Heart right ventricle (tissue), 16 donors: ENCODE measurements around the gene FAM199X. TPM values are rescaled to one million over a fixed set of nuclear protein-coding genes. Genes with fewer than 3 reads are reported as not detected.

Source experiments
- ATAC-seq, 8 donors: fragments of 200-7000 bp; cut with Tn5 transposase; one replicate each; pipeline ENCODE4 v1.9.1; 2020; ENCODE audit warnings: mild to moderate bottlenecking in 8 of 8, moderate library complexity in 8 of 8, moderate number of reproducible peaks in 1 of 8
- DNase-seq, 2 donors: peaks; one replicate each; pipeline ENCODE4 v3.0.0-alpha.2; 2020
- H3K27ac ChIP-seq, 10 donors: fragments of 200-600 bp; sonication (generic) in 2 of 10; one replicate each; pipeline versions ENCODE4 v1.5.0 to v1.8.0; 2020 to 2022; ENCODE audit warnings: mild to moderate bottlenecking in 3 of 10
- H3K27me3 ChIP-seq, 7 donors: fragments of 200-600 bp; one replicate each; pipeline ENCODE4 v1.8.0; 2021 to 2022; ENCODE audit warnings: mild to moderate bottlenecking in 2 of 7
- H3K36me3 ChIP-seq, 9 donors: fragments of 200-600 bp; sonication (generic) in 1 of 9; one replicate each; pipeline versions ENCODE4 v1.5.0 to v1.8.0; 2020 to 2022; ENCODE audit warnings: mild to moderate bottlenecking in 2 of 9
- H3K4me1 ChIP-seq, 9 donors: fragments of 200-600 bp; sonication (generic) in 1 of 9; one replicate each; pipeline versions ENCODE4 v1.5.0 to v1.8.0; 2020 to 2022; ENCODE audit warnings: mild to moderate bottlenecking in 4 of 9
- H3K4me3 ChIP-seq, 10 donors: fragments of 200-600 bp; sonication (generic) in 2 of 10; one replicate each; pipeline versions ENCODE4 v1.5.0 to v1.8.0; 2020 to 2022; ENCODE audit warnings: mild to moderate bottlenecking in 7 of 10, moderate library complexity in 2 of 10
- H3K9me3 ChIP-seq, 11 donors: fragments of 200-600 bp in 10 of 11; sonication (generic) in 2 of 11; one replicate each; pipeline versions ENCODE4 v1.5.0 to v1.8.0; 2013 to 2022; ENCODE audit warnings: mild to moderate bottlenecking in 2 of 11, control low read depth in 1 of 11, moderate library complexity in 1 of 11
- WGBS, 2 donors: extraction: QIAGEN DNeasy Blood & Tissue Kit; methylation state at CpG; one replicate each; pipeline ENCODE4 v1.1.7; 2013; ENCODE audit warnings: inconsistent platforms in 1 of 2; 5-methylcytosine and 5-hydroxymethylcytosine counted together
- intact Hi-C, 10 donors: fragments of 100-400 bp; cut with DNase I; formaldehyde crosslinking; loops; one replicate each; pipeline versions ENCODE4 v1.11.1 to v1.14.2; 2022
- polyA plus RNA-seq, 2 donors: library from polyadenylated mRNA; stranded (reverse); fragments of 200-250 nt; gene quantifications; one replicate each; pipeline ENCODE4 v1.2.3, GENCODE V29; 2013
- total RNA-seq, 10 donors: library from RNA; stranded (reverse); fragmentation: NEBNext Ultra II Directional in 3 of 10; extraction: Animal tissue kit (Norgen Biotek cat#: 25700) in 3 of 10; gene quantifications; one replicate each; pipeline versions ENCODE4 v1.2.1 to v1.2.4, GENCODE V29; 2021 to 2023
- TF ChIP-seq, protein P1 (sequence below), 9 donors: fragments of 200-600 bp; sonication (generic) in 2 of 9; IDR thresholded peaks; one replicate each; pipeline versions ENCODE4 v1.5.0 to v1.8.0; 2021 to 2022; ENCODE audit warnings: antibody characterized with exemption in 9 of 9, mild to moderate bottlenecking in 5 of 9, moderate library complexity in 1 of 9
- donor health status: Arrhythmogenic right ventricular cardiomyopathy.
- donor health status: ischemic (EF 13 %, LVEDD 7.1; RV severe dilation, severe dysfunction).
- donor health status: healthy with polysubstance abuse.
- donor health status: DM: no; HTN: yes; CAD: no.
- donor health status: DM: no; HTN: no; CAD: no.
- donor health status: ischemic (EF 25% LVEDD 6.9; RV normal size, moderate dysfunction).
- donor health status: ischemic (EF 25% LVEDD 5.7; RV mildly dilated, moderate dysfunction).
- donor health status: healthy.
- donor health status: DM: yes; HTN: yes; CAD: no.
- donor health status: Ischemic cardiomyopathy.
- donor health status: ischemic (EF 35%, LVEDD 5.7; RV mildly dilated, moderate dysfunction).
- donor health status: nonischemic (EF 11% LVEDD 7.7; RV severe dilation, severe dysfunction).
- donor health status: DM: yes; HTN: yes; CAD: no.
- donor health status: PGD.
- donor health status: ischemic (EF 29% LVEDD 5.4; RV normal size, mild dysfunction).
- donor health status: nonischemic (EF 23%, LVEDD 6.1; RV moderate dilation, normal function).

The FAM199X gene
- total and polyA plus RNA-seq, 12 donors = 4.2 to 12.8 (median 10.9) TPM

DNA sequence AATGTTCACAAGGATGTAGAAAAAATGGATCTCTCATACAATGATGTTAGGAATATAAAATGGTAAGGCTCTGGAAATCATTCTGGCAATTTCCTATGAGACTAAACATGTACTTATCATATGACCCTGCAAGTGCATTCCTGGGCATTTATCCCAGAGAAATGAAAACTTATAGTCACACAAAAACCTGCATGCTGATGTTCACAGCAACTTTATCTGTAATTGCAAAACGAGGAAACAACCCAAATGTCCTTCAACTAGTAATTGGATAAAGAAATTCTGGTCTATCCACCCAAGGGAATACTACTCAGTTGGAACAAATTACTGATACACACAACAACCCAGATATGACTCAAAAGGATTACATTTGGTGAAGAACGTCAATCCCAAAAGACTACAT, 39.4 kb upstream of the FAM199X start:
- no peak for DNase-seq
- H3K27me3 ChIP-seq = peaks cover 0 to 18% (median 0%) of the 10 kb centered on the region in 7 donors

DNA sequence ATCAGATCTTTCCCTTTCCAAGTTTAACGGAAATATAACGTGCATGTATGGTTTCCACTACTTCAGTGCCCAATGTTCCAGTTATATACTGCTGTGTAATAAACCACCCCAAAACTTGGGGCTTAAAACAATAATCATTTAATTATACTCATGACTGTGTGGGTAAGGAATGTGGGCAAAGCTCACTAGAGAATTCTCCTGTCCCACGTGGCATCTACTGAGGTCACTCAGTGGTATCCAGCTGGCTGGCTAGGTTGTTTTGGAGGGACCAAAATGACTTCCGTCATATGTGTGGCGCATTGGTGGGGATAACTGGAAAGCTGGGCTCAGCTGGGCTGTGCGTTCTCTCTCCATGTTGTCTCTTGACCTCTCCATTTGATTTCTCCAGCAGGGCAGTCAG, 35.4 kb upstream of the FAM199X start:
- Histone ChIP-seq H3K4me1 (peaks cover 0 to 5% (median 0%) of the 10 kb centered on the region in 9 donors), H3K4me3 (no peak overlapping the region), H3K36me3 (peaks cover 0 to 22% (median 0%) of the 10 kb centered on the region in 9 donors), H3K27me3 (peaks cover 0 to 35% (median 0%) of the 10 kb centered on the region in 7 donors), H3K27ac (no peak overlapping the region), H3K9me3 (no peaks in the 10 kb centered on the region)
- no peak for ATAC-seq
- intact Hi-C loops = loop anchor here in 5 of 10 donors (10.0 kb wide), 1 partner anchor 286 kb away; no protein-coding TSS in a partner anchor
- TF ChIP-seq, protein P1, sequence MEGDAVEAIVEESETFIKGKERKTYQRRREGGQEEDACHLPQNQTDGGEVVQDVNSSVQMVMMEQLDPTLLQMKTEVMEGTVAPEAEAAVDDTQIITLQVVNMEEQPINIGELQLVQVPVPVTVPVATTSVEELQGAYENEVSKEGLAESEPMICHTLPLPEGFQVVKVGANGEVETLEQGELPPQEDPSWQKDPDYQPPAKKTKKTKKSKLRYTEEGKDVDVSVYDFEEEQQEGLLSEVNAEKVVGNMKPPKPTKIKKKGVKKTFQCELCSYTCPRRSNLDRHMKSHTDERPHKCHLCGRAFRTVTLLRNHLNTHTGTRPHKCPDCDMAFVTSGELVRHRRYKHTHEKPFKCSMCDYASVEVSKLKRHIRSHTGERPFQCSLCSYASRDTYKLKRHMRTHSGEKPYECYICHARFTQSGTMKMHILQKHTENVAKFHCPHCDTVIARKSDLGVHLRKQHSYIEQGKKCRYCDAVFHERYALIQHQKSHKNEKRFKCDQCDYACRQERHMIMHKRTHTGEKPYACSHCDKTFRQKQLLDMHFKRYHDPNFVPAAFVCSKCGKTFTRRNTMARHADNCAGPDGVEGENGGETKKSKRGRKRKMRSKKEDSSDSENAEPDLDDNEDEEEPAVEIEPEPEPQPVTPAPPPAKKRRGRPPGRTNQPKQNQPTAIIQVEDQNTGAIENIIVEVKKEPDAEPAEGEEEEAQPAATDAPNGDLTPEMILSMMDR (IDR thresholded peaks at IDR 0.05) = no peak
- 85 to 92% methylated on average over 6 of the region's 6 CpGs for WGBS, 2 donors
- DNase-seq = no peak

More for the DNA sequence above, 39.4 kb upstream of the FAM199X start:
- WGBS, 2 donors = 49 to 59% methylated on average over 2 of the region's 2 CpGs
- H3K4me1 ChIP-seq = peaks cover 0 to 3% (median 0%) of the 10 kb centered on the region in 9 donors
- H3K4me3 ChIP-seq = no peak overlapping the region
- no peaks in the 10 kb centered on the region for H3K9me3 ChIP-seq
- intact Hi-C loops = no loop called here
- peaks cover 0 to 26% (median 0%) of the 10 kb centered on the region in 9 donors for H3K36me3 ChIP-seq
- TF ChIP-seq, protein P1 (IDR thresholded peaks at IDR 0.05) = no peak
- ATAC-seq = no peak
- no peak overlapping the region for H3K27ac ChIP-seq

DNA sequence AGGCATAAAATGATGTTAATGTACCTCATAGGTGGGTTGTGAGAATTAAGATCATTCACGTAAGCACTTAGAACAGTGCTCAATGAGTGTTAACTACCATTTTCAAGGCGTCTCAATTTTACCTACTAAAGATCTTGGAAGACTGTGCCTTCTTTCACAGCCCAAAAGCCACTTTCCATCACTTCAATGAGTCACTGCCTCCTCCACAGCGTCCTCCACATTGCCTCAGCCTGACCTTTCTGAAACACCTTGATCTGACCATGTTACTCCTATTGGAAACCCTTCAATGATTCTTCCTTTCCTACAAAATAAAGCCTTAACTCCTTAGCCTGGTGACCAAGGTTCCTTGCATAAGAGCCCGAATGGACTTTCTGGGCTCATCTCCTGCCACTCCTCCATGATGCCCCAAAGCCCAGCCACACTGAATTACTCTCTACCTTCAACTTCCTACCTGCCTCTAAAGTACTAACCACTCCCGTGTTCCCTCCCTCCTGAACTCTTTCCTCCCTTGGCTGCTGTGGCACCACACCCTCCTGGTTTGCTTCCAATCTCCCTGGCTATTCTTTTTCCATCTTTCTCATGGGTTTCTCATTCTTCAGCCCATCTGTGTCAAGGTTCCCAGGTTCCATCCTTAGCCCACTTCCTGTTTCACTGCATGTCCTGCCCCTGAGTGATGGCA, 31.5 kb upstream of the FAM199X start:
- 91 to 96% methylated on average over 5 of the region's 5 CpGs for WGBS, 2 donors
- H3K36me3 ChIP-seq = peaks cover 0 to 14% (median 0%) of the 10 kb centered on the region in 9 donors
- H3K27me3 ChIP-seq = peaks cover 0 to 30% (median 0%) of the 10 kb centered on the region in 7 donors
- ATAC-seq (no peak), DNase-seq (no peak)
- no peak overlapping the region for H3K4me3 ChIP-seq
- peaks cover 0 to 10% (median 0%) of the 10 kb centered on the region in 9 donors for H3K4me1 ChIP-seq
- TF ChIP-seq, protein P1 (IDR thresholded peaks at IDR 0.05) = no peak
- intact Hi-C loops = loop anchor here in 6 of 10 donors (2.0 to 10.0 kb wide), 3 partner anchors 36 to 290 kb away; no protein-coding TSS in a partner anchor
- no peaks in the 10 kb centered on the region for H3K9me3 ChIP-seq
- no peak overlapping the region for H3K27ac ChIP-seq

DNA sequence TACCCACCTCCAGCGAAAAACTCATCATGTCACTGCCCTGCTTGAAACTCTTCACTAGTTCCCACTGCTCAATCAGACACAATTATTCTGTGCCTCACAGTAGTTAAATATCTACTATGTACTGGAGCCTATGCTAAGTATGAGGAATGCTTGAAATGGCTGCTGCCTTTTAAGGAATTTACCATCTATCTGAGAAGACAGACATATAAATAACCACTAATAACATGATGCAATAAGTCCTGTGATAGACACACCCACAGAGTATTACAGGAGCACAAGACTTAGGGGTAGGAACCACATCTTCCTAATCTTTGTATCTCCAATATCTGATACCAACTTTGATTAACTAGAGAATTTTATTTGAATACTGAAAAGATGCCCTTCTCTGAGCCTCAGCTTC, 30.6 kb upstream of the FAM199X start:
- no peaks in the 10 kb centered on the region for H3K9me3 ChIP-seq
- peaks cover 0 to 5% (median 0%) of the 10 kb centered on the region in 9 donors for H3K36me3 ChIP-seq
- H3K27me3 ChIP-seq = peaks cover 0 to 30% (median 0%) of the 10 kb centered on the region in 7 donors
- DNase-seq = no peak
- WGBS, 2 donors = 94 to 97% methylated on average over 1 of the region's 1 CpG
- intact Hi-C loops = loop anchor here in 6 of 10 donors (1.0 to 10.0 kb wide), 5 partner anchors 37 to 291 kb away; no protein-coding TSS in a partner anchor
- H3K4me3 ChIP-seq = peak overlapping the region in 3 of 10 donors; percentile 47 to 57 (median 51)
- H3K4me1 ChIP-seq = peaks cover 0 to 10% (median 0%) of the 10 kb centered on the region in 9 donors
- no peak overlapping the region for H3K27ac ChIP-seq
- ATAC-seq = no peak
- TF ChIP-seq, protein P1 (IDR thresholded peaks at IDR 0.05) = no peak
